Fibroblast of the aortic adventitia (primary cell): Measurements from ENCODE around the gene DDB1. TPM values are rescaled to one million over a fixed set of nuclear protein-coding genes. Genes with fewer than 3 reads are reported as not detected.

Source experiments
- DNase-seq: peaks from one replicate; pipeline ENCODE4 v3.0.0-alpha.2; 2010; ENCODE audit warnings: low read depth
- H3K4me3 ChIP-seq: 2 replicates; pipeline ENCODE4 v1.5.1; 2011; ENCODE audit warnings: low read depth, mild to moderate bottlenecking, control low read depth, low read length, moderate library complexity
- CTCF ChIP-seq: IDR thresholded peaks from 2 replicates; pipeline ENCODE4 v1.5.1; 2011; ENCODE audit warnings: mild to moderate bottlenecking, low read length, control low read depth, inconsistent platforms; ENCODE audit not compliant: insufficient read depth
- total RNA-seq: library from RNA; depleted of rRNA; stranded (reverse); fragments of >200 nt; gene quantifications from 2 replicates; pipeline ENCODE4 v1.2.3, GENCODE V29; 2012; ENCODE audit warnings: low replicate concordance

The DDB1 gene
- 290 and 382 TPM in 2 replicates for total RNA-seq

GRCh38 chr11:61332797-61333549 lies at the start of gene DDB1, which contains the start of gene TKFC:
DDB1 (minus strand) TSS chr11:61333105; CDS start chr11:61332968, 137 bp downstream.
TKFC (plus strand) TSS chr11:61333228; CDS start chr11:61334729, 1,501 bp downstream.
- DNase-seq: peak; percentile 81
- H3K4me3 ChIP-seq: peak within 1 kb of the TSS; percentile 69
- TF ChIP-seq CTCF: no peak

GRCh38 chr11:61380884-61381283 lies 48.0 kb upstream of the DDB1 start:
- no peak overlapping the region for H3K4me3 ChIP-seq
- no peak for TF ChIP-seq CTCF
- no peak for DNase-seq

GRCh38 chr11:61378713-61379313 lies 45.9 kb upstream of the DDB1 start:
- H3K4me3 ChIP-seq: no peak overlapping the region
- no peak for TF ChIP-seq CTCF
- DNase-seq: peak; percentile 99

- no peak overlapping the region for H3K4me3 ChIP-seq
- DNase-seq: peak; percentile 32
- TF ChIP-seq CTCF: no peak
These were observed 44.7 kb upstream of the DDB1 start for GRCh38 chr11:61377461-61378160.

GRCh38 chr11:61375761-61376108 lies 42.8 kb upstream of the DDB1 start:
- TF ChIP-seq CTCF: no peak
- no peak overlapping the region for H3K4me3 ChIP-seq
- DNase-seq: peak; percentile 95

- TF ChIP-seq CTCF: no peak
- H3K4me3 ChIP-seq: no peak overlapping the region
- DNase-seq: no peak
These were observed 39.9 kb upstream of the DDB1 start for GRCh38 chr11:61372659-61373420.
